ENCODE measurements around the gene GALNT2. TPM values are rescaled to one million over a fixed set of nuclear protein-coding genes. Genes with fewer than 3 reads are reported as not detected.

Gene GALNT2
- total and polyA plus RNA-seq, 2 experiments from 2014 or later: 17.8 to 48.3 TPM

- TF ChIP-seq CTCF (conservative IDR thresholded peaks at IDR 0.05; ENCODE audit: low read depth in 2 of 2): no peak
- no peak for TF ChIP-seq ZNF331 (CRISPR knock-in tag; IDR thresholded peaks at IDR 0.05; ENCODE audit: low read depth)
- no peak for TF ChIP-seq POLR2AphosphoS5 (IDR thresholded peaks at IDR 0.05; ENCODE audit: low read depth)
- TF ChIP-seq EZH2 (IDR thresholded peaks at IDR 0.05; ENCODE audit: low read depth, unreplicated experiment): no peak
- TF ChIP-seq JUNB (IDR thresholded peaks at IDR 0.05; ENCODE audit: unreplicated experiment): no peak
Measured at GRCh38 chr1:230037261-230037660, 29.8 kb upstream of the GALNT2 start (continued).

GRCh38 chr1:230040440-230040839 lies 26.6 kb upstream of the GALNT2 start:
- H4K20me1 ChIP-seq (replicated peaks; ENCODE audit: insufficient read depth): no peaks in the 10 kb centered on the region
- H3K27me3 ChIP-seq (ENCODE audit: insufficient read depth): no peaks in the 10 kb centered on the region
- no peaks in the 10 kb centered on the region for H3K36me3 ChIP-seq (ENCODE audit: insufficient read depth)
- Mint-ChIP-seq H3K4me3 (no peak overlapping the region), H3K27ac (no peak overlapping the region), H3K4me1 (peaks cover 4% of the 10 kb centered on the region; the same call in 2 of the 3 replicates), H3K27me3 (ENCODE audit: insufficient read depth, low read depth, poor library complexity) (peaks cover 2% of the 10 kb centered on the region), H3K36me3 (ENCODE audit: low read depth) (no peaks in the 10 kb centered on the region), H3K9me3 (no peaks in the 10 kb centered on the region; the same call in 2 of the 3 replicates)
- H3K4me3 ChIP-seq: no peak overlapping the region
- no peaks in the 10 kb centered on the region for H3K9me2 ChIP-seq (ENCODE audit: insufficient read depth)
- no peak overlapping the region for H2AFZ ChIP-seq
- H3K4me1 ChIP-seq (ENCODE audit: insufficient read depth): no peaks in the 10 kb centered on the region; the same call in 1 of the 2 replicates
- no peak for DNase-seq (ENCODE audit: low spot score)
- no peaks in the 10 kb centered on the region for H3F3A ChIP-seq (replicated peaks; ENCODE audit: low read depth)
- H3K27ac ChIP-seq (ENCODE audit: low read depth): no peak overlapping the region
- no peak overlapping the region for H3K4me2 ChIP-seq
- ATAC-seq: no peak
- H3K79me2 ChIP-seq (replicated peaks; ENCODE audit: insufficient read depth): no peaks in the 10 kb centered on the region
- TF ChIP-seq POLR2AphosphoS5 (IDR thresholded peaks at IDR 0.05; ENCODE audit: low read depth): no peak
- TF ChIP-seq JUNB (IDR thresholded peaks at IDR 0.05; ENCODE audit: unreplicated experiment): no peak
- no peak for TF ChIP-seq ZNF462 (CRISPR knock-in tag; IDR thresholded peaks at IDR 0.05)
- TF ChIP-seq ZNF114 (CRISPR knock-in tag; IDR thresholded peaks at IDR 0.05): no peak
- no peak for TF ChIP-seq EZH2 (IDR thresholded peaks at IDR 0.05; ENCODE audit: low read depth, unreplicated experiment)
- no peak for TF ChIP-seq ETS1 (IDR thresholded peaks at IDR 0.05)
- no peak for TF ChIP-seq CTCF (conservative IDR thresholded peaks at IDR 0.05; ENCODE audit: low read depth in 2 of 2)
- no peak for TF ChIP-seq EZH2phosphoT487 (IDR thresholded peaks at IDR 0.05; ENCODE audit: unreplicated experiment)
- TF ChIP-seq CREB1 (CRISPR knock-in tag; IDR thresholded peaks at IDR 0.05; ENCODE audit: low read depth): no peak
- no peak for TF ChIP-seq ZNF331 (CRISPR knock-in tag; IDR thresholded peaks at IDR 0.05; ENCODE audit: low read depth)
- no peak for TF ChIP-seq STAT1 (IDR thresholded peaks at IDR 0.05; ENCODE audit: unreplicated experiment)
- no peak for TF ChIP-seq NANOG (IDR thresholded peaks at IDR 0.05; ENCODE audit: borderline replicate concordance)

Measured in GM23338 (cell line).